Neural cell (in vitro differentiated cells): ENCODE data around the gene OTUB2. TPM values are rescaled to one million over a fixed set of nuclear protein-coding genes. Genes with fewer than 3 reads are reported as not detected.

ENCODE experiments used
- H2AFZ ChIP-seq: fragments of 200-600, 300-800 bp; sonication (generic), shearing (Covaris generic); 2 replicates; pipeline ENCODE4 v1.6.0; 2014; ENCODE audit warnings: low read depth, mild to moderate bottlenecking, antibody characterized with exemption, low read length, moderate library complexity
- H3F3A ChIP-seq: fragments of 200-600 bp; shearing (Covaris generic); 2 replicates; pipeline ENCODE4 v1.6.1; 2016; ENCODE audit warnings: mild to moderate bottlenecking, moderate library complexity, mixed read lengths, antibody characterized with exemption, low read length; ENCODE audit not compliant: insufficient read depth, poor library complexity, severe bottlenecking
- H3K27ac ChIP-seq: fragments of 200-600, 300-800 bp; sonication (generic), shearing (Covaris generic); 2 replicates; pipeline ENCODE4 v1.5.1; 2014; ENCODE audit warnings: mild to moderate bottlenecking, low read length, moderate library complexity
- H3K27me3 ChIP-seq: fragments of 300-800, 200-600 bp; sonication (generic), shearing (Covaris generic); 2 replicates; pipeline ENCODE4 v1.6.0; 2014; ENCODE audit warnings: mild to moderate bottlenecking, low read depth, low read length, moderate library complexity; ENCODE audit not compliant: insufficient read depth
- H3K36me3 ChIP-seq: fragments of 300-800, 200-600 bp; sonication (generic), shearing (Covaris generic); 2 replicates; pipeline ENCODE4 v1.5.1; 2014; ENCODE audit warnings: mild to moderate bottlenecking, antibody characterized with exemption, low read length, moderate library complexity; ENCODE audit not compliant: insufficient read depth
- H3K4me2 ChIP-seq: fragments of 300-800, 200-600 bp; sonication (generic), shearing (Covaris generic); 2 replicates; pipeline ENCODE4 v1.6.0; 2014; ENCODE audit warnings: mild to moderate bottlenecking, low read length
- H3K4me3 ChIP-seq: fragments of 300-800, 200-600 bp; sonication (generic), shearing (Covaris generic); 2 replicates; pipeline ENCODE4 v1.5.1; 2014; ENCODE audit warnings: mild to moderate bottlenecking, low read length, moderate library complexity
- H3K79me2 ChIP-seq: fragments of 200-600 bp; shearing (Covaris generic); replicated peaks from 2 replicates; pipeline ENCODE4 v1.6.0; 2014; ENCODE audit warnings: mild to moderate bottlenecking, low read length, moderate library complexity; ENCODE audit not compliant: insufficient read depth
- H3K9ac ChIP-seq: fragments of 300-800, 200-600 bp; sonication (generic), shearing (Covaris generic); 2 replicates; pipeline ENCODE4 v1.6.1; 2016; ENCODE audit warnings: mild to moderate bottlenecking, low read length, mixed read lengths
- H3K9me2 ChIP-seq: fragments of 200-600 bp; shearing (Covaris generic); 2 replicates; pipeline ENCODE4 v1.6.1; 2016; ENCODE audit warnings: mild to moderate bottlenecking, low read length, mixed read lengths; ENCODE audit not compliant: insufficient read depth
- H3K9me3 ChIP-seq: fragments of 200-600, 300-800 bp; sonication (generic), shearing (Covaris generic); 2 replicates; pipeline ENCODE4 v1.6.1; 2016; ENCODE audit warnings: mild to moderate bottlenecking, mixed run types, low read length, moderate library complexity, mixed read lengths
- H4K20me1 ChIP-seq: fragments of 200-600 bp; shearing (Covaris generic); 2 replicates; pipeline ENCODE4 v1.6.1; 2016; ENCODE audit warnings: mild to moderate bottlenecking, mixed run types; ENCODE audit not compliant: insufficient read depth
- CTCF ChIP-seq: fragments of 450-650 bp; IDR thresholded peaks from 2 replicates; pipeline ENCODE4 v1.5.1; 2014; ENCODE audit warnings: antibody characterized with exemption, mild to moderate bottlenecking, moderate library complexity; ENCODE audit not compliant: poor library complexity, severe bottlenecking
- EP300 ChIP-seq: fragments of 450-650 bp; conservative IDR thresholded peaks from 2 replicates; pipeline ENCODE4 v1.6.1; 2014; ENCODE audit warnings: antibody characterized with exemption, mild to moderate bottlenecking, moderate library complexity; ENCODE audit not compliant: poor library complexity, severe bottlenecking
- EZH2 ChIP-seq: fragments of 200-600, 300-800 bp; shearing (Covaris generic), sonication (generic); IDR thresholded peaks from 2 replicates; pipeline ENCODE4 v1.6.1; 2014; ENCODE audit warnings: antibody characterized with exemption, low read length, borderline replicate concordance, mild to moderate bottlenecking; ENCODE audit not compliant: insufficient read depth, poor library complexity, severe bottlenecking
- MXI1 ChIP-seq: fragments of 450-650 bp; conservative IDR thresholded peaks from 2 replicates; pipeline ENCODE4 v1.6.1; 2014; ENCODE audit warnings: antibody characterized with exemption, mild to moderate bottlenecking; ENCODE audit not compliant: poor library complexity, severe bottlenecking
- POLR2AphosphoS5 ChIP-seq: IDR thresholded peaks from 2 replicates; pipeline ENCODE4 v1.6.1; 2012
- RAD21 ChIP-seq: fragments of 450-650 bp; conservative IDR thresholded peaks from 2 replicates; pipeline ENCODE4 v1.6.1; 2014; ENCODE audit warnings: antibody characterized with exemption, mild to moderate bottlenecking, moderate library complexity
- REST ChIP-seq: IDR thresholded peaks from 2 replicates; pipeline ENCODE4 v1.6.1; 2012; ENCODE audit warnings: borderline replicate concordance
- SMC3 ChIP-seq: fragments of 450-650 bp; conservative IDR thresholded peaks from 2 replicates; pipeline ENCODE4 v1.6.1; 2014; ENCODE audit warnings: antibody characterized with exemption, mild to moderate bottlenecking, moderate library complexity; ENCODE audit not compliant: poor library complexity
- TAF1 ChIP-seq: IDR thresholded peaks from 2 replicates; pipeline ENCODE4 v1.6.1; 2012; ENCODE audit warnings: low read depth
- polyA plus RNA-seq: library from polyadenylated mRNA; depleted of rRNA; stranded (reverse); fragments of >200 nt; gene quantifications from 2 replicates; pipeline ENCODE4 v1.2.3, GENCODE V29; 2014

Gene OTUB2
- polyA plus RNA-seq, 1 donor from 2014 or later = 2.5 TPM

- H3K27me3 ChIP-seq = no peaks in the 10 kb centered on the region
- no peak for TF ChIP-seq REST
- TF ChIP-seq EZH2 = no peak
- no peak for TF ChIP-seq MXI1
- TF ChIP-seq RAD21 = no peak
- TF ChIP-seq EP300 = no peak
- no peak for TF ChIP-seq CTCF
- TF ChIP-seq SMC3 = no peak
- TF ChIP-seq TAF1 = no peak
- TF ChIP-seq POLR2AphosphoS5 = no peak
Measured at GRCh38 chr14:94014382-94014781, 11.8 kb upstream of the OTUB2 start.

GRCh38 chr14:94015223-94015622 lies 10.9 kb upstream of the OTUB2 start:
- Histone ChIP-seq H3K4me3 (no peak overlapping the region), H3K9ac (no peak overlapping the region), H3K27me3 (no peaks in the 10 kb centered on the region), H3K79me2 (no peaks in the 10 kb centered on the region), H3F3A (no peaks in the 10 kb centered on the region), H3K27ac (no peak overlapping the region), H3K4me2 (no peak overlapping the region), H3K36me3 (no peaks in the 10 kb centered on the region), H4K20me1 (no peaks in the 10 kb centered on the region), H3K9me2 (no peaks in the 10 kb centered on the region), H2AFZ (no peak overlapping the region), H3K9me3 (no peaks in the 10 kb centered on the region)
- TF ChIP-seq POLR2AphosphoS5 (no peak), REST (no peak), RAD21 (no peak), EP300 (no peak), EZH2 (no peak), SMC3 (no peak), TAF1 (no peak), CTCF (no peak), MXI1 (no peak)

More at GRCh38 chr14:94014382-94014781, 11.8 kb upstream of the OTUB2 start:
- Histone ChIP-seq H3K9ac (no peak overlapping the region), H3K9me3 (no peaks in the 10 kb centered on the region), H3K36me3 (no peaks in the 10 kb centered on the region), H4K20me1 (no peaks in the 10 kb centered on the region), H3K27ac (no peak overlapping the region), H3K79me2 (no peaks in the 10 kb centered on the region), H3K4me2 (no peak overlapping the region), H3K9me2 (no peaks in the 10 kb centered on the region), H3F3A (no peaks in the 10 kb centered on the region), H3K4me3 (no peak overlapping the region), H2AFZ (no peak overlapping the region)
